ENCODE measurements around the gene ZNF439.
"Not testable (repeated sequence)": the region's sequence is repeated elsewhere in the genome, so short reads cannot be mapped to it uniquely, and the experiment has no call there.

ZNF439 gene

DNA sequence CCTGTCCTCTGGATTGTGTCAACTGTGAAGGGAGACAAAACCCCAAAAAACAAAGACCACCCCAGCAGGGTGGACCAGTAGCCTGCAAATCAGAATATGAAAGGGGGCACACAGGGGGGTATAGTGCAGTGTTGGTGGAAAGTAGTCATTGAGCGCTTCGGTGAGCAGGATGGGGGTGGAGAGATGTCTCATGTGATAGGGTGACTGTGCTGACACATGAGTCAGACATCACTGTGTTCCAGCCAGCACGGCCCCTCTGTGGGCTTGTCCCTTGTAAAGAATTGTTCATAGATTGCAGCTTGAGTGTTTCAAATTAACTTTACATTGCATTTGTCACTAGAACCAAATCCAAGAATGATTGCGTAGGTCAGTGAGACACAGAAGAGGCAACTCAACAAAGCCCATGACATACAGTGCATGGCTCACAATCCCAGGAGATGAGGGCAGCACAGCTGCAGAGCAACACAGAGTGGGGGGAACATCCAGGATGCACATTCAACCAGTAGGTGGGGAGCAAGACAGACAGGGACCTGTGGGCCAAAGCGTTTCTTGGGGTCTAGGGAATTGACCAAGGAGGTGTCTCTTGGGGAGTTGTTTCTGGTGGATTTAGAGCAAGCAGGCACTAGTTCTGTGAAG is 26.9 kb upstream of the ZNF439 start:
- H3K4me2 ChIP-seq (ENCODE audit: low read depth, low read length, poor library complexity, severe bottlenecking), result peak overlapping the region; percentile 16
- no peaks in the 10 kb centered on the region for H3K36me3 ChIP-seq (ENCODE audit: insufficient read depth, low read length)
- no peak overlapping the region for H3K4me3 ChIP-seq (ENCODE audit: low read length, poor library complexity, severe bottlenecking)
- no peaks in the 10 kb centered on the region for H4K20me1 ChIP-seq (ENCODE audit: insufficient read depth, low read length, poor library complexity, severe bottlenecking)
- H3K4me1 ChIP-seq (ENCODE audit: insufficient read depth, low read length, poor library complexity, severe bottlenecking), result no peaks in the 10 kb centered on the region
- no peaks in the 10 kb centered on the region for H3K9me3 ChIP-seq (ENCODE audit: insufficient read depth, low read depth, low read length)
- H3K9me2 ChIP-seq (replicated peaks; ENCODE audit: low read depth, low read length), result no peaks in the 10 kb centered on the region
- H3K79me2 ChIP-seq (ENCODE audit: insufficient read depth, low read length), result no peaks in the 10 kb centered on the region; the same call in 1 of the 2 replicates
- TF ChIP-seq, protein P1, sequence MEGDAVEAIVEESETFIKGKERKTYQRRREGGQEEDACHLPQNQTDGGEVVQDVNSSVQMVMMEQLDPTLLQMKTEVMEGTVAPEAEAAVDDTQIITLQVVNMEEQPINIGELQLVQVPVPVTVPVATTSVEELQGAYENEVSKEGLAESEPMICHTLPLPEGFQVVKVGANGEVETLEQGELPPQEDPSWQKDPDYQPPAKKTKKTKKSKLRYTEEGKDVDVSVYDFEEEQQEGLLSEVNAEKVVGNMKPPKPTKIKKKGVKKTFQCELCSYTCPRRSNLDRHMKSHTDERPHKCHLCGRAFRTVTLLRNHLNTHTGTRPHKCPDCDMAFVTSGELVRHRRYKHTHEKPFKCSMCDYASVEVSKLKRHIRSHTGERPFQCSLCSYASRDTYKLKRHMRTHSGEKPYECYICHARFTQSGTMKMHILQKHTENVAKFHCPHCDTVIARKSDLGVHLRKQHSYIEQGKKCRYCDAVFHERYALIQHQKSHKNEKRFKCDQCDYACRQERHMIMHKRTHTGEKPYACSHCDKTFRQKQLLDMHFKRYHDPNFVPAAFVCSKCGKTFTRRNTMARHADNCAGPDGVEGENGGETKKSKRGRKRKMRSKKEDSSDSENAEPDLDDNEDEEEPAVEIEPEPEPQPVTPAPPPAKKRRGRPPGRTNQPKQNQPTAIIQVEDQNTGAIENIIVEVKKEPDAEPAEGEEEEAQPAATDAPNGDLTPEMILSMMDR (conservative IDR thresholded peaks at IDR 0.05; ENCODE audit: low read length), result no peak
- TF ChIP-seq EZH2phosphoT487 (IDR thresholded peaks at IDR 0.05; ENCODE audit: borderline replicate concordance), result no peak
- no peaks in the 10 kb centered on the region for H3F3A ChIP-seq (ENCODE audit: low read depth)
- H3K27me3 ChIP-seq (ENCODE audit: insufficient read depth, low read length, poor library complexity, severe bottlenecking), result no peaks in the 10 kb centered on the region
- H2AFZ ChIP-seq (ENCODE audit: low read length), result no peak overlapping the region
- no peak overlapping the region for H3K9ac ChIP-seq (ENCODE audit: low read depth, low read length, poor library complexity, severe bottlenecking)

DNA sequence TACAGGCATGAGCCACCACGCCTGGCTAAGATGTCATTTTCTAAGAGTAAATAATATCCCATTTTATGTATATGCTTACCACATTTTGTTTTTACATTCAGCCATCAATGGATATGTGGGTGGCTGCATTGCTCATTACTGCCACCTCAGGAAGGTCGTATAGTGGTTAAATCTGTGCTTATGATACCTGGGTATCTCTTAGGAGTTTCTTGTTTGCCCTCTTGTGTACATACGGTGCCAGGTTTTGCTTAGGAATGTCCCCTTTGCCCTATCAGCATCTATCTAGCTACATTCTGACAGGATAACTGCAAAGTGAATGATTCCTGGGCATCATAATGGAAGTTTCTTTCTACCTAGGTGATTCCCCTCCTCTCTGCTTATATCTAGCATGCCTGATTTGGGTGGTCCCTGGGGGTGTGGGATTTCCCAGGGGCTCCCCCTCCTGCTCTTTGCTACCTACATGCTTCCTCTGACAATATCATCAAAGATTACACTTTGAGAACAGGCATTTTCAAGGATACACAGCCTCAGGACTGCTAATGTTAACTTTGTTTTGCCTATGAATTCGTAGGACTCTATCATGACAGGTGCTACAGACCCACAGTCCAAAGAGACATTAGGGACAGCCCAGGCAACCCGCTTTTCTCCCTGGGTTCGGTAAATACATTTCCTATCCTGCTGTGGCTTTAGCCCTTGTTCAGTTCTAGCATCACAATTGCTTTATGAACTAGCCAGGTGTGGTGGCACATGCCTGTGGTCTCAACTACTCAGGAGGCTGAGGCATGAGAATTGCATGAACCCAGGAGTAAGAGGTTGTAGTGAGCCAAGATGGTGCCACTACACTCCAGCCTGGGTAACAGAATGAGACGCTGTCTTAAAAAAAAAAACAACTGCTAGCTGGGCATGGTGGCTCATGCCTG is 19.3 kb upstream of the ZNF439 start:
- TF ChIP-seq, protein P1 (conservative IDR thresholded peaks at IDR 0.05; ENCODE audit: low read length), result peak; percentile 25; the same call in 1 of the 2 replicates
- H3K4me2 ChIP-seq (ENCODE audit: low read depth, low read length, poor library complexity, severe bottlenecking); H3K4me3 ChIP-seq (ENCODE audit: low read length, poor library complexity, severe bottlenecking); H3K79me2 ChIP-seq (ENCODE audit: insufficient read depth, low read length); H3F3A ChIP-seq (ENCODE audit: low read depth); H3K4me1 ChIP-seq (ENCODE audit: insufficient read depth, low read length, poor library complexity, severe bottlenecking); H2AFZ ChIP-seq (ENCODE audit: low read length); H4K20me1 ChIP-seq (ENCODE audit: insufficient read depth, low read length, poor library complexity, severe bottlenecking); H3K9ac ChIP-seq (ENCODE audit: low read depth, low read length, poor library complexity, severe bottlenecking); H3K9me2 ChIP-seq (replicated peaks; ENCODE audit: low read depth, low read length); H3K27me3 ChIP-seq (ENCODE audit: insufficient read depth, low read length, poor library complexity, severe bottlenecking): not testable (repeated sequence)
- peaks cover 31% of the 10 kb centered on the region; the same call in 1 of the 2 replicates for H3K36me3 ChIP-seq (ENCODE audit: insufficient read depth, low read length)
- peaks cover 32% of the 10 kb centered on the region; the same call in 1 of the 2 replicates for H3K9me3 ChIP-seq (ENCODE audit: insufficient read depth, low read depth, low read length)

DNA sequence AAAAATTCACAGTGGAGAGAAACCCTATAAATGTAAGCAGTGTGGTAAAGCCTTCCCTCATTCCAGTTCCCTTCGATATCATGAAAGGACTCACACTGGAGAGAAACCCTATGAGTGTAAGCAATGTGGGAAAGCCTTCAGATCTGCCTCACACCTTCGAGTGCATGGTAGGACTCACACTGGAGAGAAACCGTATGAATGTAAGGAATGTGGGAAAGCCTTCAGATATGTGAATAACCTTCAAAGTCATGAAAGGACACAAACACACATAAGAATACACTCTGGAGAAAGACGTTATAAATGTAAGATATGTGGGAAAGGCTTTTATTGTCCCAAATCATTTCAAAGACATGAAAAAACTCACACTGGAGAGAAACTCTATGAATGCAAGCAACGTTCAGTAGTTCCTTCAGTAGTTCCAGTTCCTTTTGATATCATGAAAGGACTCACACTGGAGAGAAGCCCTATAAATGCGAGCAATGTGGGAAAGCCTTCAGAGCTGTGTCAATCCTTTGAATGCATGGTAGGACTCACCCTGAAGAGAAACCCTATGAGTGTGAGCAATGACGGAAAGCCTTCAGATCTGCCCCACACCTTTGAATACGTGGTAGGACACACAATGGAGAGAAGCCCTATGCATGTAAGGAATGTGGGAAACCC is 16.1 kb upstream of the ZNF439 start:
- H3K9me3 ChIP-seq (ENCODE audit: insufficient read depth, low read depth, low read length), result peaks cover 32% of the 10 kb centered on the region; the same call in 1 of the 2 replicates
- no peak overlapping the region for H2AFZ ChIP-seq (ENCODE audit: low read length)
- no peak overlapping the region for H3K4me3 ChIP-seq (ENCODE audit: low read length, poor library complexity, severe bottlenecking)
- H3F3A ChIP-seq (ENCODE audit: low read depth), result no peaks in the 10 kb centered on the region
- H3K9ac ChIP-seq (ENCODE audit: low read depth, low read length, poor library complexity, severe bottlenecking), result no peak overlapping the region
- no peak overlapping the region for H3K4me2 ChIP-seq (ENCODE audit: low read depth, low read length, poor library complexity, severe bottlenecking)
- no peaks in the 10 kb centered on the region for H3K79me2 ChIP-seq (ENCODE audit: insufficient read depth, low read length)
- H4K20me1 ChIP-seq (ENCODE audit: insufficient read depth, low read length, poor library complexity, severe bottlenecking), result no peaks in the 10 kb centered on the region
- no peaks in the 10 kb centered on the region for H3K27me3 ChIP-seq (ENCODE audit: insufficient read depth, low read length, poor library complexity, severe bottlenecking)
- H3K9me2 ChIP-seq (replicated peaks; ENCODE audit: low read depth, low read length), result no peaks in the 10 kb centered on the region
- H3K36me3 ChIP-seq (ENCODE audit: insufficient read depth, low read length), result peaks cover 31% of the 10 kb centered on the region; the same call in 1 of the 2 replicates
- no peaks in the 10 kb centered on the region for H3K4me1 ChIP-seq (ENCODE audit: insufficient read depth, low read length, poor library complexity, severe bottlenecking)
- TF ChIP-seq, protein P1 (conservative IDR thresholded peaks at IDR 0.05; ENCODE audit: low read length), result no peak
- TF ChIP-seq EZH2phosphoT487 (IDR thresholded peaks at IDR 0.05; ENCODE audit: borderline replicate concordance), result no peak

All from Loucy (cell line).